Bronchial epithelial cell (primary cell): ENCODE measurements around the gene MAPK8IP3. TPM values are rescaled to one million over a fixed set of nuclear protein-coding genes. Genes with fewer than 3 reads are reported as not detected.

Experiments used
- DNase-seq: peaks from one replicate; pipeline ENCODE4 v3.0.0-alpha.2; 2010; ENCODE audit warnings: low read depth
- FAIRE-seq: peaks from 2 replicates; lab custom pipeline; 2011; peaks lifted over from hg19 to GRCh38; lab: Jason Lieb, UNC
- H3K27me3 ChIP-seq: 2 replicates; pipeline ENCODE4 v1.5.1; 2011; ENCODE audit warnings: low read length; ENCODE audit not compliant: control insufficient read depth, insufficient read depth
- H3K36me3 ChIP-seq: 2 replicates; pipeline ENCODE4 v1.5.1; 2011; ENCODE audit warnings: low read length; ENCODE audit not compliant: control insufficient read depth, insufficient read depth
- H3K4me3 ChIP-seq: 2 replicates; pipeline ENCODE4 v1.5.1; 2011; ENCODE audit warnings: mild to moderate bottlenecking, low read depth, low read length, control low read depth
- total RNA-seq: library from RNA; depleted of rRNA; stranded (reverse); fragments of >200 nt; gene quantifications from 2 replicates; pipeline ENCODE4 v1.2.1, GENCODE V29; 2014
- TF ChIP-seq, protein P1 (sequence below): IDR thresholded peaks from 2 replicates; pipeline ENCODE4 v1.5.1; 2011; ENCODE audit warnings: mild to moderate bottlenecking, moderate library complexity, low read length, control low read depth, inconsistent platforms; ENCODE audit not compliant: insufficient read depth, severe bottlenecking

The MAPK8IP3 gene
- total RNA-seq, 1 donor from 2014 or later, result 24.5 TPM

DNA sequence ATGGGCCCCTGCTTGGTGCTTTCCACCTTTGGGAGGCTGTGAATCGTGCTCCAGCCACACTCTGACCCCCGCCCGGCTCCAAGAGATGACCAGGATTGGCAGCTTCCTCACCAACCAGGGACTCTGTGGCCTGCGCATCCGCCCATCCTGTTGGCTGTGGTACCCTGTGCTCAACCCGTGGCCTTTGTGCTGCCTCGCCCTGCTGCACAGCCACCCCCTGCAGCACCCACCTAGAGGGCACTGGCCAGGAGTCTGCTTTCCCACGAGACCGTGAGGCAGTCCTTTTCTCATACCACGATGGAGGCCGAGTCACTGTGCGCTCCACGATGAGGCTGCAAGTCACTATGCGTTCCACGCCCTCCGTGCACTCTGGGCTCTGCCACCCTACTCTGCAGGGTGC, 46.0 kb downstream of the MAPK8IP3 start:
- Histone ChIP-seq H3K4me3 (no peak overlapping the region), H3K36me3 (peaks cover 29% of the 10 kb centered on the region), H3K27me3 (no peaks in the 10 kb centered on the region)
- TF ChIP-seq, protein P1, sequence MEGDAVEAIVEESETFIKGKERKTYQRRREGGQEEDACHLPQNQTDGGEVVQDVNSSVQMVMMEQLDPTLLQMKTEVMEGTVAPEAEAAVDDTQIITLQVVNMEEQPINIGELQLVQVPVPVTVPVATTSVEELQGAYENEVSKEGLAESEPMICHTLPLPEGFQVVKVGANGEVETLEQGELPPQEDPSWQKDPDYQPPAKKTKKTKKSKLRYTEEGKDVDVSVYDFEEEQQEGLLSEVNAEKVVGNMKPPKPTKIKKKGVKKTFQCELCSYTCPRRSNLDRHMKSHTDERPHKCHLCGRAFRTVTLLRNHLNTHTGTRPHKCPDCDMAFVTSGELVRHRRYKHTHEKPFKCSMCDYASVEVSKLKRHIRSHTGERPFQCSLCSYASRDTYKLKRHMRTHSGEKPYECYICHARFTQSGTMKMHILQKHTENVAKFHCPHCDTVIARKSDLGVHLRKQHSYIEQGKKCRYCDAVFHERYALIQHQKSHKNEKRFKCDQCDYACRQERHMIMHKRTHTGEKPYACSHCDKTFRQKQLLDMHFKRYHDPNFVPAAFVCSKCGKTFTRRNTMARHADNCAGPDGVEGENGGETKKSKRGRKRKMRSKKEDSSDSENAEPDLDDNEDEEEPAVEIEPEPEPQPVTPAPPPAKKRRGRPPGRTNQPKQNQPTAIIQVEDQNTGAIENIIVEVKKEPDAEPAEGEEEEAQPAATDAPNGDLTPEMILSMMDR, result no peak
- no peak for FAIRE-seq
- no peak for DNase-seq

DNA sequence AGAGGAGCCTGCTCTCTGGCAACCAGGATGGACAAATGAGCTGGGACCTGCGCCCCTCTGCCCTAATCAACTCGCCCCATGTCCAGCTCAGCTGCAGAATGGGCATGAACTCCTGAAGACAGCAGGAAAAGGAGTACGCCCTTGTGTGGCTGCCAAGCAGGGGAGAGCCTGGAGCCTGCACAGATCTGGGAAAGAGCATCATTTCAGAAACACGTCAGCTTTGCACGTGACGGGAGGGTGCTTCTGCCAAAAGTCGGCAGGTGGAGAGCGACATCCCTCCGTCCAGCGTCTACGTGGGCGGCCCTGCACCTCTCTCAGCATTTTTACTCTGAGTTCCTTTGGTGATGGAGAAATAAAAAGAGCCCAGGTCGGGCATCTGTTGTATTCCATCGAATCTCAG, 46.9 kb downstream of the MAPK8IP3 start:
- H3K36me3 ChIP-seq, result peaks cover 28% of the 10 kb centered on the region
- H3K4me3 ChIP-seq, result no peak overlapping the region
- DNase-seq, result no peak
- FAIRE-seq, result no peak
- TF ChIP-seq, protein P1, result no peak
- no peaks in the 10 kb centered on the region for H3K27me3 ChIP-seq

DNA sequence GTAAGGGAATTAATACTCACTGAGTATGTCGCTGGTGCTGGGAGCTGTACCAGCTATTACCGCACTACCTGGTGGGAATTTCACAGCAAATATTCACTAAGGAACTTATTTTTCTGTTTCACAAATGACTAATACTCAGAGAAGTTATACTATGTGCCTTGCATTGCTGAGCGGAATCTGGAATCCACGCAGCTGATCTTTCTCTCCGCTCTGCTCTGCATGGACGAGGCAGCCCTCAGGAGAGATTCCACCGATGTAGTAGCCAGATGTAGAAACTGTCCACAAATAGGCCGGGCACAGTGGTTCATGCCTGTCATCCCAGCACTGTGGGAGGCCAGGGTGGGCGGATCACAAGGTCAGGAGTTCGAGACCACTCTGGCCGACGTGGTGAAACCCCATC, 48.2 kb downstream of the MAPK8IP3 start:
- TF ChIP-seq, protein P1, result no peak
- FAIRE-seq, result no peak
- DNase-seq, result no peak
- Histone ChIP-seq H3K36me3 (peaks cover 20% of the 10 kb centered on the region), H3K27me3 (no peaks in the 10 kb centered on the region), H3K4me3 (no peak overlapping the region)

DNA sequence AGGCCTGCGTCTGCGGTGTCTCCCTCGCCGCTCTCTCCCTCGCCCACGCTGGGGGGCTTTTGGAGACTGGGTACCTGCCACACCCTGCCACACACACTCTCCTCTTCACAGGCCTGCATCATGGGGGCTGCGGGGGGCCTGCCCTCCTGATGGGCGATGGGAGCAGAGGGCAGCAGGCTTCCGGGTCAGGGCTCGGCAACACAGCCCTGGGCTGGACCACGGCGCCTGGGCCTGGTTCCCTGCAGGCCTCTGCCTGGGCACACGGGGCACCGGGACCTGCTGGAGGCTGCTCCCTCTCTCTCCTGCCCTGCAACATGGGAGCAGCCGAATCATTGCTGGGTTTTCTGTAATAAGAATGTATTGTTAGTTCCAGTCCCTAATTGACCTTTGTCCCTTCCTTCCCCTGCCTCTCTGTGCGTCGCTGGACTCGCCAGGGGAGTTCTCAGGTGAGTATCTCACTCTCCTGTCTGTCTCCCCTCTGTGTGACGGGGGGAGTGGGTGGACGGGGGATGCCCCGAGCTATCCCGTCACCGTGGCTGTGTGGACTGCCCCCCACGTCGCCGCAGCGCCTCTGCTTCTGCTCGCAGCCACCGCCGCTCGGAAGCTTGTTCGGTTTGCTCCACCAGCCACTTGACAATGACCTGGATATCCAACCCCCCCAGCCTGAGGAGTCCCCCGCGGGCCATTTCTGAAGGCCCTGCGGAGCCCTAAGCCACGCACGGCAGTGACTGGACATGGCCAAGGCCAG, 51.9 kb downstream of the MAPK8IP3 start:
- no peak overlapping the region for H3K4me3 ChIP-seq
- TF ChIP-seq, protein P1, result no peak
- H3K27me3 ChIP-seq, result no peaks in the 10 kb centered on the region
- peaks cover 12% of the 10 kb centered on the region for H3K36me3 ChIP-seq
- no peak for FAIRE-seq
- no peak for DNase-seq

DNA sequence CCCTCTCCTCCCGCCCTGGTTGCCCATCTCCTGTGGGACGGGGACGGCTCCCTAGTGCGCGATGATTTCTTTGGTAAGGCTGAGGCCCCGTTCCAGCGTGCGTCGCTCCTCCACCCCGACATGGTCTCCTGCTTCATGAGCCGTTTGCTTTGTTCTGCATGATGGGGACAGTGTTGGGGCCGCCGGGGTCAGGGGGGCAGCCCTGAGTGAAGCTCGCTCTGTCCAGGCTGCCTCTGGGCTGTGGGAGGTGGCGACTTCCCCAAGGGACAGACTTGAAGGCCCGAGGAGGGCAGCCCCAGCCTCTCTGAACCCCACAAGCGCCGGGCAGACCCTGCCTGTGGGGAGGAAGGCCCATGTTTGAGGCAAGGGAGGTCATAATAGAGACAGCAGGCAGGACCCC, 52.9 kb downstream of the MAPK8IP3 start:
- no peak for FAIRE-seq
- TF ChIP-seq, protein P1, result no peak
- Histone ChIP-seq H3K4me3 (no peak overlapping the region), H3K36me3 (peaks cover 17% of the 10 kb centered on the region), H3K27me3 (no peaks in the 10 kb centered on the region)
- no peak for DNase-seq

DNA sequence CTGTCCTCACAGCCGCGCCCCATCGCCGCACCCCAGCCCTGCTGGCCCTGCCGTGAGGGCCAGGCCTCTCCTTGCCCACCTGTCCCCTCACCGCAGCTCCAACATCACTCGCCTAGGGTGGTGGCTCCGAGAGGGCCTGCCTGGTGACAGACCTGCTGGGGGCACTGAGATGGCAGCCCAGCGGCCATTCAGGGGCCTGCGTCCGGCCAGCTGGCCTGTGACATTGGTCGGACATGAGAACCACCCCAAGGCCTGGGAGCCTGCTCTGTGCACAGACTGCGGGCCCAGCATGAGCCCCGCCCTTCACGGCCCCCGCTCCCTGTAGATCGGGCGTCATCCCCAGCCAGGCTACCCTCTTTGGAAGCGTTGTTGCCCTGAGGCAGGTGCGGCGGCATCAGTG, 53.5 kb downstream of the MAPK8IP3 start:
- Histone ChIP-seq H3K4me3 (no peak overlapping the region), H3K27me3 (no peaks in the 10 kb centered on the region), H3K36me3 (peaks cover 22% of the 10 kb centered on the region)
- TF ChIP-seq, protein P1, result no peak
- no peak for FAIRE-seq
- DNase-seq, result no peak
